Stimulated activated CD8-positive, alpha-beta memory T cell treated with anti-CD3 and anti-CD28 coated beads, Interleukin-15, amount 100 ng/mL, for 4 hours (primary cell): ENCODE data around the gene SLCO1B3.

Experiments used
- DNase-seq, 2 donors: peaks; one replicate each; pipeline ENCODE4 v3.0.0-alpha.2; 2020; ENCODE audit warnings: low read depth in 2 of 2

The SLCO1B3 gene

GRCh38 chr12:20883288-20883687, 72.8 kb downstream of the SLCO1B3 start:
- no peak for DNase-seq

GRCh38 chr12:20885116-20885515, 74.6 kb downstream of the SLCO1B3 start:
- DNase-seq, result no peak

- DNase-seq, result no peak
Observed at GRCh38 chr12:20885552-20885951, 75.0 kb downstream of the SLCO1B3 start.

- DNase-seq, result no peak
Observed at GRCh38 chr12:20917269-20917668, 106.8 kb downstream of the SLCO1B3 start.

GRCh38 chr12:20917819-20918218, 107.3 kb downstream of the SLCO1B3 start:
- no peak for DNase-seq

GRCh38 chr12:20931894-20932293, 121.4 kb downstream of the SLCO1B3 start:
- DNase-seq, result no peak

- no peak for DNase-seq
Observed at GRCh38 chr12:20946732-20947131, 136.2 kb downstream of the SLCO1B3 start.

- DNase-seq, result no peak
Observed at GRCh38 chr12:20950248-20950647, 139.7 kb downstream of the SLCO1B3 start.

- DNase-seq, result no peak
Observed at GRCh38 chr12:20963303-20963702, 152.8 kb downstream of the SLCO1B3 start.

- no peak for DNase-seq
Observed at GRCh38 chr12:20963762-20964161, 153.3 kb downstream of the SLCO1B3 start.
